Measurements from ENCODE around the gene TBRG4.

DNA sequence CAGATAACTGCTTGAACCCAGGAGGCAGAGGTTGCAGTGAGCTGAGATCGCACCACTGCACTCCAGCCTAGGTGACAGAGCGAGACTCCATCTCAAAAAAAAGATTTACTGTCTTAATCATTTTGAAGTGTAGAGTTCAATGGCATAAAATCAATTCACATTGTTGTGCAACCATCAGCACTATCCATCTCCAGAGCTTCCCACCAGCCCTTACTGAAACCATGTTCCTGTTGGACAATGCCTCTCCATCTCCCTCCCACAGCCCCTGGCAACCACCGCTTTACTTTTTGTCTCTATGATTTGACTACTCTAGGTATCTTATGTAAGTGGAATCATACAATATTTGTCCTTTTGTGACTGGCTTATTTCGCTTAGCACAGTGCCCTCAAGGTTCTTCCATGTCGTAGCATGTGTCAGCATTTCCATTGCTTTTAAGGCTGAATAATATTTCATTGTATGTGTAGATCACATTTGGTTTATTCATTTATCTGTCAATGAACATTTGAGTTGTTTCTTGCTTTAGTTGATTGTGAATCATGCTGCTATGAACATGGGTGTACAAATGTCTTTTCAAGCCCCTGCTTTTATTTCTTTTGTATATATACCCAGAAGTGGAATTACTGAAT is 55.8 kb downstream of the TBRG4 start:
- TF ChIP-seq, protein P1, sequence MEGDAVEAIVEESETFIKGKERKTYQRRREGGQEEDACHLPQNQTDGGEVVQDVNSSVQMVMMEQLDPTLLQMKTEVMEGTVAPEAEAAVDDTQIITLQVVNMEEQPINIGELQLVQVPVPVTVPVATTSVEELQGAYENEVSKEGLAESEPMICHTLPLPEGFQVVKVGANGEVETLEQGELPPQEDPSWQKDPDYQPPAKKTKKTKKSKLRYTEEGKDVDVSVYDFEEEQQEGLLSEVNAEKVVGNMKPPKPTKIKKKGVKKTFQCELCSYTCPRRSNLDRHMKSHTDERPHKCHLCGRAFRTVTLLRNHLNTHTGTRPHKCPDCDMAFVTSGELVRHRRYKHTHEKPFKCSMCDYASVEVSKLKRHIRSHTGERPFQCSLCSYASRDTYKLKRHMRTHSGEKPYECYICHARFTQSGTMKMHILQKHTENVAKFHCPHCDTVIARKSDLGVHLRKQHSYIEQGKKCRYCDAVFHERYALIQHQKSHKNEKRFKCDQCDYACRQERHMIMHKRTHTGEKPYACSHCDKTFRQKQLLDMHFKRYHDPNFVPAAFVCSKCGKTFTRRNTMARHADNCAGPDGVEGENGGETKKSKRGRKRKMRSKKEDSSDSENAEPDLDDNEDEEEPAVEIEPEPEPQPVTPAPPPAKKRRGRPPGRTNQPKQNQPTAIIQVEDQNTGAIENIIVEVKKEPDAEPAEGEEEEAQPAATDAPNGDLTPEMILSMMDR (IDR thresholded peaks at IDR 0.05; ENCODE audit: insufficient read depth, low read length), result no peak
- no peak for TF ChIP-seq POLR2AphosphoS5 (IDR thresholded peaks at IDR 0.05; ENCODE audit: low read depth)
